K562 (cell line): ENCODE data around the gene CALB2.

Experiments used
- CHD2 ChIP-seq: IDR thresholded peaks from 2 replicates; pipeline ENCODE4 v1.6.1; 2011; ENCODE audit warnings: low read depth, low read length
- EP300 ChIP-seq: IDR thresholded peaks from 2 replicates; pipeline ENCODE4 v1.6.1; 2012; ENCODE audit warnings: low read length, improper control_type of control experiment
- HNRNPL ChIP-seq: fragments of 200-400 bp; formaldehyde crosslinking; IDR thresholded peaks from 2 replicates; pipeline ENCODE4 v1.6.1; 2017; ENCODE audit warnings: low read depth, mild to moderate bottlenecking, low read length
- MAFG ChIP-seq: fragments of 450-650 bp; conservative IDR thresholded peaks from 2 replicates; pipeline ENCODE4 v1.6.1; 2016; ENCODE audit warnings: missing genetic modification characterization, missing compliant biosample characterization
- MAZ ChIP-seq, 2 experiments: fragments of 450-650 bp in 1 of 2; sonication (generic) in 1 of 2; formaldehyde crosslinking; IDR thresholded peaks in 1 of 2; conservative IDR thresholded peaks in 1 of 2; 2 replicates each; pipeline versions ENCODE4 v1.4.0 to v1.5.0; 2020; ENCODE audit warnings: mild to moderate bottlenecking in 1 of 2, missing genetic modification reagents in 1 of 2
- NBN ChIP-seq: fragments of 450-650 bp; IDR thresholded peaks from 2 replicates; pipeline ENCODE4 v1.6.1; 2016; ENCODE audit warnings: low read depth, mild to moderate bottlenecking
- POLR2AphosphoS5 ChIP-seq: IDR thresholded peaks from 2 replicates; pipeline ENCODE4 v1.6.1; 2011; ENCODE audit warnings: mild to moderate bottlenecking, low read depth, low read length, moderate library complexity; ENCODE audit not compliant: control insufficient read depth, insufficient read depth
- ZSCAN32 ChIP-seq: fragments of 450-650 bp; formaldehyde crosslinking; IDR thresholded peaks from 2 replicates; pipeline ENCODE4 v1.4.0; 2020; ENCODE audit warnings: mild to moderate bottlenecking, moderate library complexity
- TF ChIP-seq, protein P1 (sequence below): fragments of 200-600 bp; sonication (generic); IDR thresholded peaks from one replicate; pipeline ENCODE4 v1.6.1; 2012; ENCODE audit warnings: mild to moderate bottlenecking, low read depth, low read length, inconsistent platforms

DNA sequence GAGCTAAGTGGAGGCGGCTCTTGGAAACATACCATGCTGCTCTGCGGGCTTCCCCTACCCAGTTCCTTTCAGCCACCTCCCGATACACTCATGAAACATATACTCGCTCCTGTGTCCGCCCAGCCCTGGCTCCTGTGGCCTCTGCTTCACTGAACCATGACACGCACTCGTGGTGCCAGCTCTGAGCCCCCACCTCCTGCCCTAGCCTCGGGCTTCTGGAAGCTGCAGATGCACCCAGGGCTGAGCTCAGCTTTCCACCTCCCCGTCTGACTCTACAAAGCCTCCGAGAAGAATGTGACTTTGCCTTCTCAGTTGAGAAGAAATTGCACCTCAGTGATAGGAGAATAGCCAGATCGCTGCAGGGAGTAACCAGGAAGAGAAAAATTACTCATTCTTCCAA, 11.0 kb downstream of the CALB2 start:
- TF ChIP-seq ZSCAN32 (no peak), MAFG (no peak), NBN (no peak), HNRNPL (no peak), CHD2 (no peak), EP300 (no peak), MAZ (CRISPR knock-in tag; conservative IDR thresholded peaks at IDR 0.05 in 1 of 2, IDR thresholded peaks at IDR 0.05 in 1 of 2) (no peak), POLR2AphosphoS5 (no peak)
- TF ChIP-seq, protein P1, sequence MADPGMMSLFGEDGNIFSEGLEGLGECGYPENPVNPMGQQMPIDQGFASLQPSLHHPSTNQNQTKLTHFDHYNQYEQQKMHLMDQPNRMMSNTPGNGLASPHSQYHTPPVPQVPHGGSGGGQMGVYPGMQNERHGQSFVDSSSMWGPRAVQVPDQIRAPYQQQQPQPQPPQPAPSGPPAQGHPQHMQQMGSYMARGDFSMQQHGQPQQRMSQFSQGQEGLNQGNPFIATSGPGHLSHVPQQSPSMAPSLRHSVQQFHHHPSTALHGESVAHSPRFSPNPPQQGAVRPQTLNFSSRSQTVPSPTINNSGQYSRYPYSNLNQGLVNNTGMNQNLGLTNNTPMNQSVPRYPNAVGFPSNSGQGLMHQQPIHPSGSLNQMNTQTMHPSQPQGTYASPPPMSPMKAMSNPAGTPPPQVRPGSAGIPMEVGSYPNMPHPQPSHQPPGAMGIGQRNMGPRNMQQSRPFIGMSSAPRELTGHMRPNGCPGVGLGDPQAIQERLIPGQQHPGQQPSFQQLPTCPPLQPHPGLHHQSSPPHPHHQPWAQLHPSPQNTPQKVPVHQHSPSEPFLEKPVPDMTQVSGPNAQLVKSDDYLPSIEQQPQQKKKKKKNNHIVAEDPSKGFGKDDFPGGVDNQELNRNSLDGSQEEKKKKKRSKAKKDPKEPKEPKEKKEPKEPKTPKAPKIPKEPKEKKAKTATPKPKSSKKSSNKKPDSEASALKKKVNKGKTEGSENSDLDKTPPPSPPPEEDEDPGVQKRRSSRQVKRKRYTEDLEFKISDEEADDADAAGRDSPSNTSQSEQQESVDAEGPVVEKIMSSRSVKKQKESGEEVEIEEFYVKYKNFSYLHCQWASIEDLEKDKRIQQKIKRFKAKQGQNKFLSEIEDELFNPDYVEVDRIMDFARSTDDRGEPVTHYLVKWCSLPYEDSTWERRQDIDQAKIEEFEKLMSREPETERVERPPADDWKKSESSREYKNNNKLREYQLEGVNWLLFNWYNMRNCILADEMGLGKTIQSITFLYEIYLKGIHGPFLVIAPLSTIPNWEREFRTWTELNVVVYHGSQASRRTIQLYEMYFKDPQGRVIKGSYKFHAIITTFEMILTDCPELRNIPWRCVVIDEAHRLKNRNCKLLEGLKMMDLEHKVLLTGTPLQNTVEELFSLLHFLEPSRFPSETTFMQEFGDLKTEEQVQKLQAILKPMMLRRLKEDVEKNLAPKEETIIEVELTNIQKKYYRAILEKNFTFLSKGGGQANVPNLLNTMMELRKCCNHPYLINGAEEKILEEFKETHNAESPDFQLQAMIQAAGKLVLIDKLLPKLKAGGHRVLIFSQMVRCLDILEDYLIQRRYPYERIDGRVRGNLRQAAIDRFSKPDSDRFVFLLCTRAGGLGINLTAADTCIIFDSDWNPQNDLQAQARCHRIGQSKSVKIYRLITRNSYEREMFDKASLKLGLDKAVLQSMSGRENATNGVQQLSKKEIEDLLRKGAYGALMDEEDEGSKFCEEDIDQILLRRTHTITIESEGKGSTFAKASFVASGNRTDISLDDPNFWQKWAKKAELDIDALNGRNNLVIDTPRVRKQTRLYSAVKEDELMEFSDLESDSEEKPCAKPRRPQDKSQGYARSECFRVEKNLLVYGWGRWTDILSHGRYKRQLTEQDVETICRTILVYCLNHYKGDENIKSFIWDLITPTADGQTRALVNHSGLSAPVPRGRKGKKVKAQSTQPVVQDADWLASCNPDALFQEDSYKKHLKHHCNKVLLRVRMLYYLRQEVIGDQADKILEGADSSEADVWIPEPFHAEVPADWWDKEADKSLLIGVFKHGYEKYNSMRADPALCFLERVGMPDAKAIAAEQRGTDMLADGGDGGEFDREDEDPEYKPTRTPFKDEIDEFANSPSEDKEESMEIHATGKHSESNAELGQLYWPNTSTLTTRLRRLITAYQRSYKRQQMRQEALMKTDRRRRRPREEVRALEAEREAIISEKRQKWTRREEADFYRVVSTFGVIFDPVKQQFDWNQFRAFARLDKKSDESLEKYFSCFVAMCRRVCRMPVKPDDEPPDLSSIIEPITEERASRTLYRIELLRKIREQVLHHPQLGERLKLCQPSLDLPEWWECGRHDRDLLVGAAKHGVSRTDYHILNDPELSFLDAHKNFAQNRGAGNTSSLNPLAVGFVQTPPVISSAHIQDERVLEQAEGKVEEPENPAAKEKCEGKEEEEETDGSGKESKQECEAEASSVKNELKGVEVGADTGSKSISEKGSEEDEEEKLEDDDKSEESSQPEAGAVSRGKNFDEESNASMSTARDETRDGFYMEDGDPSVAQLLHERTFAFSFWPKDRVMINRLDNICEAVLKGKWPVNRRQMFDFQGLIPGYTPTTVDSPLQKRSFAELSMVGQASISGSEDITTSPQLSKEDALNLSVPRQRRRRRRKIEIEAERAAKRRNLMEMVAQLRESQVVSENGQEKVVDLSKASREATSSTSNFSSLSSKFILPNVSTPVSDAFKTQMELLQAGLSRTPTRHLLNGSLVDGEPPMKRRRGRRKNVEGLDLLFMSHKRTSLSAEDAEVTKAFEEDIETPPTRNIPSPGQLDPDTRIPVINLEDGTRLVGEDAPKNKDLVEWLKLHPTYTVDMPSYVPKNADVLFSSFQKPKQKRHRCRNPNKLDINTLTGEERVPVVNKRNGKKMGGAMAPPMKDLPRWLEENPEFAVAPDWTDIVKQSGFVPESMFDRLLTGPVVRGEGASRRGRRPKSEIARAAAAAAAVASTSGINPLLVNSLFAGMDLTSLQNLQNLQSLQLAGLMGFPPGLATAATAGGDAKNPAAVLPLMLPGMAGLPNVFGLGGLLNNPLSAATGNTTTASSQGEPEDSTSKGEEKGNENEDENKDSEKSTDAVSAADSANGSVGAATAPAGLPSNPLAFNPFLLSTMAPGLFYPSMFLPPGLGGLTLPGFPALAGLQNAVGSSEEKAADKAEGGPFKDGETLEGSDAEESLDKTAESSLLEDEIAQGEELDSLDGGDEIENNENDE: no peak
